ENCODE data around the gene PPHLN1.
A peak's percentile ranks its signal among the peaks of the same experiment; 100 is the strongest.

Gene PPHLN1, protein sequence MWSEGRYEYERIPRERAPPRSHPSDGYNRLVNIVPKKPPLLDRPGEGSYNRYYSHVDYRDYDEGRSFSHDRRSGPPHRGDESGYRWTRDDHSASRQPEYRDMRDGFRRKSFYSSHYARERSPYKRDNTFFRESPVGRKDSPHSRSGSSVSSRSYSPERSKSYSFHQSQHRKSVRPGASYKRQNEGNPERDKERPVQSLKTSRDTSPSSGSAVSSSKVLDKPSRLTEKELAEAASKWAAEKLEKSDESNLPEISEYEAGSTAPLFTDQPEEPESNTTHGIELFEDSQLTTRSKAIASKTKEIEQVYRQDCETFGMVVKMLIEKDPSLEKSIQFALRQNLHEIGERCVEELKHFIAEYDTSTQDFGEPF

DNA sequence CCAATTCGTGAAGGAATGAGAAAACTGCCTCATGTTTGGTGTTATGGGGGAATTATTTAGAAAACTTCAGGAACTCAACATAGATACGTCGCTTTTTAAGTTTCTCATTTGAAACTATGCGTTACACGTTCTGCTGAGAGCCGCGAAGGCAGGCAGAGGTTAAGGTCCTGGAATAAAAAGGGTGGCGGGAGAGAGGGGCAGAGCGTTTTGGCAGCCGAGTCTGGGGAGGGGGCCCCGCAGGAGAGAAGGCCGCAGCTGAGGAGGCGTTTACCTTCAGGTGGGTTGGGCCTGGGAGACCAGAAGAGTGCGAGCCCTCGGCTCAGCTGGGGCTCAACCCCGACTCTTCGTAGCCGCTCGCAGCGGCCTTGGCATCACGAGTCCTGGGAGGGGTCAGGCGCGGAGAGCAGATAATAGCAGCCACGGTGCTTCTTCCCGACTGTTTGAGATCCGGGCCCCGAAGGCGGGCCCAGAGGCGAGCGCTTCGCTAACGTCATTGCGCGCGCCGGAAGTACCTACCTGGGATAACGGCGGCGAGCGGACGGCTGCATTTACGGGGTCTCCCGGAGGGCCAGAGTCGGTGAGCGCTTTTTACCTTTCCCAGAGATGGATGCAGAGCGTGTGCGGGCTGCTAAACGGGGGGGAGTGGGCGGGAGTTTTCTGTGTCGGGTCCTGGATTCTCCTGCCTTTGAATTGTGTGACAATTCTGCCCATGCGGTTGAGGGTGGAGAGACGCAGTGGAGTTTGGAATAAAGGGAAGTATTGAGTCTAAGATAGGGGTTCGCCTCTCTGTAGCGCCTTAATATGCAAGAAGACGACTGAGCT lies at the start of gene PPHLN1, which contains the start of gene ZCRB1:
Gene PPHLN1, plus strand, starts transcription at position 515 of the 822 bp plus-strand sequence. CDS start 9,736 bp downstream, outside the sequence.
Gene ZCRB1, minus strand, starts transcription at position 442 of the 822 bp plus-strand sequence. CDS start 1,992 bp downstream, outside the sequence.
- DNase-seq, result peak; percentile 94

GRCh38 chr12:42277396-42278127 lies 48.4 kb upstream of the PPHLN1 start:
- no peak for DNase-seq

GRCh38 chr12:42278128-42278510 lies 47.8 kb upstream of the PPHLN1 start:
- no peak for DNase-seq

DNA sequence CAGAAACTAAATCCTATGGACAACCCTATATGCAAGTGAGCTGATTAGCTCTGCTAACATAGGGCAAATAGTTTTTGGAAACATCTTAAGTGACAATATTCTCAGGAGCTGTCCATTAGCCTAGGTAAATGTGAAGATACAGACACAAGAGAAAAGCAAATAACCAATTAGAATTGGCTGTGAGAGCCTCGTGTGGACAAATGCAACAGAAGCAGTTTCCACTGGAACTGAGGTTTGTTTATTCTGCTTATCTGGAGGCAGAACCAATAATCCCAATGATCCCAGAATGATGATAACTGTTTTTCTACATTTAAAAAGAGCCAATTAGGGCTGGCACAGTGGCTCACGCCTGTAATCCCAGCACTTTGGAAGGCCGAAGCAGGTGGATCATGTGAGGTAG lies 44.7 kb upstream of the PPHLN1 start:
- no peak for DNase-seq

DNA sequence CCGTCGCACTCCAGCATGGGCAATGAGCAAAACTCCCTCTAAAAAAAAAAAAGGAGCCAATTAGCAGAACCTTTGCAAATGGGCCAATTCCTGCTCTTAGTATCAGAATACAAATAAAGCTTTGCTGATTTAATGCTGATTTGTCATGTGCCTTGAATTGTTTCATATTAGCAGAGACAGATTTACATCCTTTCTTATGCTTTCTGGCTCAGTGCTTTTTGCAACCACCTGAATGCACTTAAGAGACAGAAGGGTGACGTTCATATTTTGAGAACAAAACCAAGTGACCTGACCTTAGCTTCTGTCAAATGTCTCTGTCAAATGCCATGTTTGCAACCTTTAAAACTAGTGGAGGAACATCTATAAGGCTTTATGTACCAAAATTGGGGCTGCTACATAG lies 44.1 kb upstream of the PPHLN1 start:
- no peak for DNase-seq

DNA sequence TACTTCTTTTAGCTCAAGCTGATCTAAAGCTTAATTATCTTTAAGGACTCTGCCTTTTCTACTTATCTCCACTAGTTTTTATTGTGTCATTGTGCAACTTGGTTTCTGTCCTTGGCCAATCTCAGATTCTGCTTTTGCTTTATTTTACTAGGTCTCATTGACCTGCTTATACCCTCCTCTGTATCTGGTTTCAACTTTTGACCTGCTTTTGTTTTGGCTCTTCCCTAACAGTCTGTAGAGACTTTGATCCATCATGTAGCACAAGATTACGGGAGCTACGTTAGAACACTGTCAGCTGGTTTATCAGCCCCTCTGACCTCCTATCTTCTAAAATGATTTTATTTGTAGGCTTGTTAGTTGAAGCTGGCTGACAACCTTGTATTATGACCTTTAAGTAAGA lies 43.7 kb upstream of the PPHLN1 start:
- no peak for DNase-seq

GRCh38 chr12:42283739-42284138 lies 42.2 kb upstream of the PPHLN1 start:
- no peak for DNase-seq

GRCh38 chr12:42284157-42284556 lies 41.8 kb upstream of the PPHLN1 start:
- no peak for DNase-seq

DNA sequence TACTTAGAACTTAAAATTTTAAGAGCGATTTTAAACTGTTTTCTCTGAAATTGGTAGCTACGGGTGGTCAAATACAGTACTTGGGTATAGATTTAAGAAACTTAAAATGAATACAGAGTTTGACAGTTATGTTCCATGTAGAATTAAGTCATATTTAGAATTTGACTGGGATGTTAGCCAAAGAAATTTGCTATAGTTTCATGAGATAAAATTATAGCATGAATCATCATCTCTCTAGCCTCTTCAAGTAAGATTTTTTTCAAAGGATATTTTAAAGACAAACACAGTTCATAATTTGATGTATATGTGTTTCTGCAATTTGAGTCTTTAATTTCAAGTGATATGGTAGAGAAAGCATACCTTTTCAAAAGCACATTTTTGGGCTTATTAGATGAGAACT lies 41.1 kb upstream of the PPHLN1 start:
- DNase-seq, result no peak

DNA sequence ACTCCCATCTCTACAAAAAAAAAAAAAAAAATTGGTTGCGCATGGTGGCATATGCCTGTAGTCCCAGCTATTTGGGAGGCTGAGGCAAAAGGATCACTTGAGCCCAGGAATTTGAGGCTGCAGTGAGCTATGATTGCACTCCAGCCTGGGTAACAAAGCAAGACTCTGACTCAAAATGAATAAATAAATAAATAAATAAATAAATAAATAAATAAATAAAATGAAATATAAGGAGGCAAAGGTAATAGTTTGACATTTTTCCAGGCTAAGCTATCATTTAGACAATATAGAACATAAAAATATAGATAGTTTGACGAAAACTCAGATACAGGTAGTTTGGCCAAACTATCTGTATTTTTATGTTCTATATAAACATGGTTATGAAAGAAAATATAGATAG lies 40.5 kb upstream of the PPHLN1 start:
- DNase-seq, result no peak

GRCh38 chr12:42286741-42287140 lies 39.2 kb upstream of the PPHLN1 start:
- no peak for DNase-seq

DNA sequence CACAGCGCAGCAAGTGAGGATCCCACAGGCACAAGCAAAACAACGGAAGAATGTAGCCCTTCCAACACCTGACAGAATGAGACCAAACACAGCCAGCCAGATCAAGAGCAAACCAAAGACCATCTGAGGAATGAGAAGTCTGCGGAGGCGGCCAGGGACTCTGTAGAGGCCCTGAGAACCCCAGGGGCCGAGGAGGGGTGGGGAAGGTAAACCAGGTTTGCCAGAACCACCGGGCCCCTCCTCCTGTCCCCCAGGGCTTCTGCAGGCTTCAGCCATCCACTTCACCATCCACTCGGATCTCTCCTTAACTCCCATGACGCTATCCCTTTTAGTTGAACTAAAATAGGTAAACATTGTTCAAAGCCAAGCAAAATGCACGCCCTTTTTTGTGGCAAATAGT lies 37.4 kb upstream of the PPHLN1 start:
- DNase-seq, result no peak

DNA sequence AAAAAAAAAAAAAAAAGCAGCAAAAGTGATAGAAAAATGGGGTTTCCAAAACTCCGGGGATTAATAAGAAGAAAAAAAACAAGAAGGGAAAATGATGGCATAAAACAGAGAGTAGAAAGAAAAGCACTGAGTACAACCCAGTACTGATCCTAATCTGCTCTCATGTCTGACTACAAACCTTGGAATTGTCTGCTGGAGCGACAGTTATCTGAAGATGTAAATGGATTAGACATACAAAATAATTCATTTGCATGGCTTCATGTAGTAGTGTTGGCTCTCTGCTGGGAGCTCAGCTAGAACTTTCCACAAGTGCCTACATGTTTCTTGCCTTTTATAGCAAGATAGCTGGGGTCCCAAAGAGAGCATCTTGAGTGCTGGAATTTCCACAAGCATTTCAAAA lies 34.3 kb upstream of the PPHLN1 start:
- no peak for DNase-seq

GRCh38 chr12:42296503-42297109 lies 29.4 kb upstream of the PPHLN1 start:
- DNase-seq, result peak; percentile 62

DNA sequence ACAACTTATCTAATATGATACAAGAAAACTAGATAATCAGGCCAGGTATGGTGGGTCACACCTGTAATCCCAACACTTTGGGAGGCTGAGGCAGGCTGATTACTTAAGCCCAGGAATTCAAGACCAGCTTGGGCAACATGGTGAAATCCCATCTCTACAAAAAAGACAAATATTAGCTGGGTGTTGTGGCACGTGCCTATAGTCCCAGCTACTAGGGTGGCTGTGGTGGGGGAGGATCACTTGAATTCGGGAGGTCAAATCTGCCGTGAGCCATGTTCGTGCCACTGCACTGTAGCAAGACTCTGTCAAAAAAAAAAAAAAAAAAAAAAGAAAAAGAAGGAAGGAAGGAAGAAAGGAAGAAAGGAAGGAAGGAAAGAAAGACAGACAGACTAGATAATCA lies 27.1 kb upstream of the PPHLN1 start:
- no peak for DNase-seq

DNA sequence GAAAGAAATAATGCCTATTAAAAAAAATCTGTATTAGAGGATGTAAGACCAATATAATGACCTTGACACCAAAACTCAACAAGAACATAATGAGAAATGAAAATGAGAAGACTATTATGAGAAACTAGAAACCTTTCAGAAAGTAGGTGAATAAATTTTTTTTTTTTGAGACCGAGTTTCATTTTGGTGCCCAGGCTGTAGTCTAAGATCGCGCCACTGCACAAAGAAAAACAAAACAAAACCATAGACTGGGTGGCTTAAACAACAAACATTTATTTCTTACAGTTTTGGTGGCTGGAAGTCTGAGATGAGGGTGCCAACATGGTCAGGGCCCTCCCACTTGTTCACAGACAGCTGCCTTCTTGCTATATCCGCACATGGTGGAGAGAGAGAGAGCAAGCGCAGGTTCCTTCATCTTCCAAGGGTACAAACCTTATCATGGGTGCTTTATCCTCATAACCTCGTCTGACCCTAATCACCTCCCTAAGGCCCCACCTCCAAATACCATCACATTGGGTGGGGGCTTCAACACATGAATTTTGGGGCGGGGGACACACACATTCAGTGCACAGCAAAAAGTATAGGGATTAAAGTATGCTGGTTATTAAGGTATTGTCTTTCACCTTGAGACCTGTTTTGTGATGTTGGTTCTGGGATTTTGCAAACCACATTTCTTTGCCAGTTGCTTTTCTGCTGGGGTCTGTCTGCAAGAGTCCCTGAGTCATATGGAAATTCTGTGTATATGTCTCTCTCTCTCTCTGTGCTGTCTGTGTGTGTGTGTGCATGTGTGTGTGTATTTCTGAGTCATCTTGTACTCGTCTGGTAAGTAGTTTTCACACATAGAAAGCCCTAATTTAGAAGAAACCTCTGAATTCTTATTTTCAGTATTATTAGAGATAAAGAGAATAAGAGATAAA lies 26.3 kb upstream of the PPHLN1 start:
- no peak for DNase-seq

DNA sequence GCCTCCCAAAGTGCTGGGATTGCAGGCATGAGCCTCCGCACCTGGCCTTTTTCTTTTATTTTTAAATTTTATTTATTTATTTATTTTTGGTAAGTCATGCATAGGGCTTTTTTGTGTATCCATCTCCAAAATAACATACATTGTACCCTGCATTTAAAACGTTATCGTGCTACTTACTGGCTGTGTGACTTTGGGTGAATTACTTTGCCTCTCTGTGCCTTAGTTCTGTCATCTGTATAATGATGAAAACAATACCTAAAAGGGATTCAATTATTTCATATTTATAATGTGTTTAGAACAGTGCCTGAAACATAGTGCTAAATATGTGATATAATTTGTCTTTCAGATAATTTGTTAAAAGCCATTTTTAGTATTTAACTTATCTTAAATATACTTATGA lies 19.7 kb upstream of the PPHLN1 start:
- no peak for DNase-seq

DNA sequence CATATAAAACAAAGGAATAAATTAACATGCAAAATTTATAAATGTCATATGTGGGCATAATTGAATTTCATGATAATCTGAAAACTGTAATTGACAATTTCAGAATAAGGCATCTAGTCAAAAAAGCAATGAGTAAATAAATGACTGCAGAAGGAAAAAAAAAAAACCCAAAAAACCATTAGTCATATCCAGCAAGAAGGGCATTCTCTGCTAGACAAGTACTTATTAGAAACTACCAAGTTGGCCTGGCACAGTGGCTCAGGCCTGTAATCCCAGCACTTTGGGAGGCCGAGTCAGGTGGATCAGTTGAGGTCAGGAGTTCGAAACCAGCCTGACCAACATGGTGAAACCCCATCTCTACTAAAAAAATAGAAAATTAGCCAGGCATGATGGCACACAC lies 17.6 kb upstream of the PPHLN1 start:
- no peak for DNase-seq

- DNase-seq, result no peak
Observed at GRCh38 chr12:42309996-42310395, 16.0 kb upstream of the PPHLN1 start.

GRCh38 chr12:42315108-42315507 lies 10.9 kb upstream of the PPHLN1 start:
- DNase-seq, result no peak

DNA sequence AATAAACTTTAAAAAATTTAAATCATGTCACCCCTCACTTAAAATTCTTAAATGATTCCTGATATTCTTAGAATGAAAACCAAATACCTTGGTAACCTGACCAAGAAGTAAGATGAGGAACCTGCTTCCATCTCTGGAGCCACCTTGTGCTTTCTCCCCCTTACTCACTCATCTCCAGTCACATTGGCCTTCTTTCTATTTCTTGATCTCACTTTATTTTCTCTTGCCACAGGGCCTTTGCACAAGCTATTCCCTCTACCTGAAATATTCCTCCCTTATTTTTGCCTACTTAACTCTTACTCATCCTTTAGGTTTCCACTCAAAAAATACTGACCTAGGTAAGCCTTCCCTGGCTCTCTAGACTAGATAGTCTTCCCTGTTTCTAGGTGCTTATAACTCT lies 5.2 kb upstream of the PPHLN1 start:
- no peak for DNase-seq

DNA sequence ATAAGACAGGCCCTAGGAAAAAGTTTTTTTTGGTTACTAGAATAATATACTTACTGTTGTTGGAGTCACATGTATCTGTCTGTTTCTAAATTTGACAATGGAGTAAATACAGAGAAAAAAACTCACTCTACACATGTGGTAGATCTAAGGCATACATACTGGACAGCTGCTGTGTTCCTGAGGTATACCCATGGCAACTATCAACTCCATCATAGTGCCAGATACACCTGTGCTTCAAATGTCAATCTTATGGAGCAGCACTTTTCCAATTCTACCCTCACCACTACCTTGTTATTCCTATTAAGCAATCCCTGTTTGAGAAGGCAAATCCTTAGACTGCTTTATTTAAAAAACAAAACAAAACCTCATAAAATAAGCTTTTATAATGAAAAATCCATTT lies 3.4 kb upstream of the PPHLN1 start:
- no peak for DNase-seq

All from NCI-H82 (cell line).